Liver (tissue), 9 donors: ENCODE data around the gene USHBP1. TPM values are rescaled to one million over a fixed set of nuclear protein-coding genes. Genes with fewer than 3 reads are reported as not detected.

Experiments
- DNase-seq: peaks from one replicate; pipeline ENCODE4 v3.0.0-alpha.2; 2017; ENCODE audit warnings: low spot score
- H3K27ac ChIP-seq, 2 donors: one replicate each; pipeline ENCODE4 v1.7.0; 2013; ENCODE audit warnings: inconsistent platforms in 2 of 2, low read length in 2 of 2, control low read depth in 1 of 2, low read depth in 1 of 2, mild to moderate bottlenecking in 1 of 2
- H3K27me3 ChIP-seq, 4 donors: one replicate each; pipeline versions ENCODE4 v1.6.1 to v1.7.0; 2013; ENCODE audit warnings: low read length in 3 of 4, inconsistent platforms in 1 of 4, mild to moderate bottlenecking in 1 of 4, moderate library complexity in 1 of 4; ENCODE audit not compliant: control insufficient read depth in 4 of 4, insufficient read depth in 4 of 4
- H3K36me3 ChIP-seq, 4 donors: one replicate each; pipeline versions ENCODE4 v1.6.1 to v1.7.0; 2013; ENCODE audit warnings: low read length in 3 of 4, mild to moderate bottlenecking in 3 of 4, low read depth in 1 of 4, moderate library complexity in 1 of 4; ENCODE audit not compliant: control insufficient read depth in 4 of 4, insufficient read depth in 3 of 4
- H3K4me1 ChIP-seq, 4 donors: one replicate each; pipeline versions ENCODE4 v1.6.1 to v1.7.0; 2013; ENCODE audit warnings: low read length in 3 of 4, mild to moderate bottlenecking in 3 of 4, moderate library complexity in 1 of 4; ENCODE audit not compliant: control insufficient read depth in 4 of 4, insufficient read depth in 4 of 4
- H3K4me3 ChIP-seq, 3 donors: one replicate each; pipeline versions ENCODE4 v1.6.1 to v1.7.0; 2013; ENCODE audit warnings: low read length in 3 of 3, control low read depth in 1 of 3, low read depth in 1 of 3, mild to moderate bottlenecking in 1 of 3
- H3K9ac ChIP-seq, 2 donors: one replicate each; pipeline ENCODE4 v1.7.0; 2013; ENCODE audit warnings: low read length in 2 of 2, mild to moderate bottlenecking in 2 of 2, moderate library complexity in 2 of 2, control low read depth in 1 of 2, low read depth in 1 of 2
- H3K9me3 ChIP-seq, 4 donors: one replicate each; pipeline versions ENCODE4 v1.6.1 to v1.7.0; 2013; ENCODE audit warnings: low read length in 3 of 4; ENCODE audit not compliant: control insufficient read depth in 4 of 4
- ATF3 ChIP-seq: IDR thresholded peaks from 2 replicates; pipeline ENCODE4 v1.6.1; 2016; ENCODE audit warnings: antibody characterized with exemption
- EGR1 ChIP-seq, 2 donors: IDR thresholded peaks; 2 replicates each; pipeline ENCODE4 v1.6.1; 2016 to 2018; ENCODE audit warnings: antibody characterized with exemption in 2 of 2, low read depth in 2 of 2
- FOXA1 ChIP-seq: IDR thresholded peaks from 2 replicates; pipeline ENCODE4 v1.6.1; 2016; ENCODE audit warnings: antibody characterized with exemption
- FOXA2 ChIP-seq: IDR thresholded peaks from 2 replicates; pipeline ENCODE4 v1.6.1; 2016; ENCODE audit warnings: antibody characterized with exemption
- GABPA ChIP-seq, 2 donors: IDR thresholded peaks in 1 of 2; conservative IDR thresholded peaks in 1 of 2; 2 replicates each; pipeline ENCODE4 v1.6.1; 2016; ENCODE audit warnings: antibody characterized with exemption in 2 of 2, mild to moderate bottlenecking in 1 of 2, moderate library complexity in 1 of 2
- HNF4A ChIP-seq, 2 donors: conservative IDR thresholded peaks; 2 replicates each; pipeline ENCODE4 v1.6.1; 2016; ENCODE audit warnings: antibody characterized with exemption in 2 of 2, mild to moderate bottlenecking in 2 of 2
- JUND ChIP-seq, 2 donors: IDR thresholded peaks; 2 replicates each; pipeline ENCODE4 v1.6.1; 2016; ENCODE audit warnings: antibody characterized with exemption in 2 of 2
- MAX ChIP-seq: IDR thresholded peaks from 2 replicates; pipeline ENCODE4 v1.6.1; 2016; ENCODE audit warnings: antibody characterized with exemption
- NR2F2 ChIP-seq: IDR thresholded peaks from 2 replicates; pipeline ENCODE4 v1.6.1; 2016; ENCODE audit warnings: antibody characterized with exemption
- RAD21 ChIP-seq, 2 donors: IDR thresholded peaks; 2 replicates each; pipeline ENCODE4 v1.6.1; 2016; ENCODE audit warnings: antibody characterized with exemption in 2 of 2, mild to moderate bottlenecking in 2 of 2
- REST ChIP-seq: IDR thresholded peaks from 2 replicates; pipeline ENCODE4 v1.6.1; 2016; ENCODE audit warnings: antibody characterized with exemption, mild to moderate bottlenecking
- RXRA ChIP-seq, 2 donors: IDR thresholded peaks; 2 replicates each; pipeline ENCODE4 v1.6.1; 2017 to 2018; ENCODE audit warnings: antibody characterized with exemption in 2 of 2, mild to moderate bottlenecking in 1 of 2
- SP1 ChIP-seq: IDR thresholded peaks from 2 replicates; pipeline ENCODE4 v1.6.1; 2018; ENCODE audit warnings: antibody characterized with exemption, mild to moderate bottlenecking
- TAF1 ChIP-seq: conservative IDR thresholded peaks from 2 replicates; pipeline ENCODE4 v1.6.1; 2016; ENCODE audit warnings: antibody characterized with exemption, mild to moderate bottlenecking
- YY1 ChIP-seq: IDR thresholded peaks from 2 replicates; pipeline ENCODE4 v1.6.1; 2016; ENCODE audit warnings: antibody characterized with exemption, mild to moderate bottlenecking
- WGBS: extraction: QIAGEN DNeasy Blood & Tissue Kit; methylation state at CpG from one replicate; pipeline ENCODE4 v1.1.7; 2013; 5-methylcytosine and 5-hydroxymethylcytosine counted together
- polyA plus RNA-seq, 2 donors: library from polyadenylated mRNA; stranded (reverse) in 1 of 2; unstranded in 1 of 2; fragments of 200-250 nt in 1 of 2; fragments of >200 nt in 1 of 2; fragmentation: Nextera tagmentation in 1 of 2; extraction: Ambion mirVana in 1 of 2; gene quantifications; one replicate each; pipeline versions ENCODE4 v1.2.1 to v1.2.3, GENCODE V29; 2013 to 2015
- total RNA-seq, 2 donors: library from RNA; depleted of rRNA; stranded (reverse); fragments of >200 nt; gene quantifications; one replicate each; pipeline ENCODE4 v1.2.3, GENCODE V29; 2014
- TF ChIP-seq, protein P1 (sequence below): IDR thresholded peaks from 2 replicates; pipeline ENCODE4 v1.6.1; 2016; ENCODE audit warnings: antibody characterized with exemption
- donor health status: healthy.
- donor health status: healthy.
- donor health status: healthy.
- donor health status: healthy.
- donor health status: healthy.

The USHBP1 gene
- total and polyA plus RNA-seq, 4 donors, result 1.2 to 2.6 (median 1.9) TPM

DNA sequence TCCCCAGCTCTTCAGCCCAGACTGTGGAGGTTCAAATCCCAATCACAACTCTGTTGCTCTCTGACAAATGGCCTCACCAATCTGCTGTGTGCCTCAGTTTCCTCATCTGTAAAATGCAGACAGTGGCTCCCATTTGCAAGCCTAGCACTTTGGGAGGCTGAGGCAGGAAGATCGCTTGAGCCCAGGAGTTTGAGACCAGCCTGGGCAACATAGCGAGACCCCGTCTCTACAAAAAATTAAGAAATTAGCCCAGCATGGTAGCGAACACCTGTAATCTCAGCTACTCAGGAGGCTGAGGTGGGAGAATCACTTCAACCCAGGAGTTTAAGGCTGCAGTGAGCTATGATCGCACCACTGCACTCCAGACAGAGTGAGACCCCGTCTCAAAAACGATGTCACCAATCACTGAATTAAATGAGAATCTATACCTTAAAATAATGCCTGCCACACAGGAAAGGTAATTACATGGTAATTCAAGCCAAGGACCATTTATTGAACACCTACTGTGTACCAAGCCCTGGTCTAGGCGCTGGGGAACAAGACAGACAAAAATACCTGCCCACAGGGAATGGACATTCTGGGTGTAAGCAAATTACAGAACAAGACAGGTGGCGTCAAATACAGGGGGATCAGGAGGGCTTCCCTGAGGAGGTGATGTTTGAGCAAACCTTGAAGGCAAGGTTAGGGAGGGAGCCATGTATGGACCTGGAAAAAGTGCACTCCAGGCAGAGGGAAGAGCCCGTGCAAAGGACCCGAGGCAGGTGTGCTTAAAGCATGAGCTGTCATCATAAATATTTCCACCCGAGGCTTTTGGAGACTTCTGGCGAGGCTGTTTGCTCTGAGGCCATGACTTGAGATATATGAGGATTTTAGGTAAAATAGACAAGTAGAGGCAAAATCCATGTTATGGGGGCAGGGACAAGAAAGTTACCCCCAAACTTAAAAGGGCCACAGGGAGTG, 26.5 kb downstream of the USHBP1 start:
- H3K27me3 ChIP-seq, result no peaks in the 10 kb centered on the region
- H3K9me3 ChIP-seq, result no peaks in the 10 kb centered on the region
- no peak for DNase-seq
- H3K4me1 ChIP-seq, result peaks cover 31 to 77% (median 62%) of the 10 kb centered on the region in 4 donors
- H3K9ac ChIP-seq, result no peak overlapping the region
- peaks cover 2 to 9% (median 7%) of the 10 kb centered on the region in 4 donors for H3K36me3 ChIP-seq
- no peak overlapping the region for H3K4me3 ChIP-seq
- WGBS, result 87% methylated on average over 13 of the region's 13 CpGs
- TF ChIP-seq RXRA (IDR thresholded peaks at IDR 0.05) (no peak), SP1 (no peak), REST (no peak), HNF4A (conservative IDR thresholded peaks at IDR 0.05) (no peak), ATF3 (no peak), RAD21 (IDR thresholded peaks at IDR 0.05) (no peak), EGR1 (IDR thresholded peaks at IDR 0.05; ENCODE audit: low read depth in 2 of 2) (no peak), FOXA1 (no peak), MAX (no peak), NR2F2 (no peak), JUND (IDR thresholded peaks at IDR 0.05) (no peak), TAF1 (no peak), FOXA2 (no peak), GABPA (IDR thresholded peaks at IDR 0.05 in 1 of 2, conservative IDR thresholded peaks at IDR 0.05 in 1 of 2) (no peak), YY1 (no peak)
- TF ChIP-seq, protein P1, sequence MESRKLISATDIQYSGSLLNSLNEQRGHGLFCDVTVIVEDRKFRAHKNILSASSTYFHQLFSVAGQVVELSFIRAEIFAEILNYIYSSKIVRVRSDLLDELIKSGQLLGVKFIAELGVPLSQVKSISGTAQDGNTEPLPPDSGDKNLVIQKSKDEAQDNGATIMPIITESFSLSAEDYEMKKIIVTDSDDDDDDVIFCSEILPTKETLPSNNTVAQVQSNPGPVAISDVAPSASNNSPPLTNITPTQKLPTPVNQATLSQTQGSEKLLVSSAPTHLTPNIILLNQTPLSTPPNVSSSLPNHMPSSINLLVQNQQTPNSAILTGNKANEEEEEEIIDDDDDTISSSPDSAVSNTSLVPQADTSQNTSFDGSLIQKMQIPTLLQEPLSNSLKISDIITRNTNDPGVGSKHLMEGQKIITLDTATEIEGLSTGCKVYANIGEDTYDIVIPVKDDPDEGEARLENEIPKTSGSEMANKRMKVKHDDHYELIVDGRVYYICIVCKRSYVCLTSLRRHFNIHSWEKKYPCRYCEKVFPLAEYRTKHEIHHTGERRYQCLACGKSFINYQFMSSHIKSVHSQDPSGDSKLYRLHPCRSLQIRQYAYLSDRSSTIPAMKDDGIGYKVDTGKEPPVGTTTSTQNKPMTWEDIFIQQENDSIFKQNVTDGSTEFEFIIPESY, result no peak
- no peak overlapping the region for H3K27ac ChIP-seq
